IMR-90 (cell line): ENCODE results near the gene MARK4. TPM values are rescaled to one million over a fixed set of nuclear protein-coding genes. Genes with fewer than 3 reads are reported as not detected.

ENCODE experiments used
- ATAC-seq: fragments of 200-7000 bp; cut with Tn5 transposase; 2 replicates; pipeline ENCODE4 v1.9.1; 2020; ENCODE audit warnings: low read depth, mild to moderate bottlenecking, moderate library complexity
- BruUV-seq: library from RNA; stranded (reverse); fragments of 400-500 nt; replicated peaks from 2 replicates; lab custom pipeline; 2021; lab: Mats Ljungman, UMichigan
- CTCF ChIA-PET: fragments of 300-600 bp; formaldehyde crosslinking; extraction: SDS; loops from one replicate; lab custom pipeline; 2021; ENCODE audit warnings: antibody characterized with exemption; lab: Yijun Ruan, JAX
- POLR2A ChIA-PET: fragments of 300-600 bp; sonication (Branson Sonifier 250); formaldehyde crosslinking; loops from one replicate; lab custom pipeline; 2022; ENCODE audit warnings: antibody characterized with exemption; ENCODE audit not compliant: unreplicated experiment; lab: Charles Lee
- DNase-seq: peaks from one replicate; pipeline ENCODE4 v3.0.0; 2013
- H2AFZ ChIP-seq: replicated peaks from 2 replicates; pipeline ENCODE3; 2013; ENCODE audit warnings: low read length, mild to moderate bottlenecking; ENCODE audit not compliant: poor library complexity
- H2AK5ac ChIP-seq: 2 replicates; pipeline ENCODE4 v1.6.1; 2013; ENCODE audit warnings: low read depth, low read length, inconsistent platforms
- H2AK9ac ChIP-seq: replicated peaks from 2 replicates; pipeline ENCODE3; 2013; ENCODE audit warnings: mild to moderate bottlenecking, low read depth, low read length, moderate library complexity; ENCODE audit not compliant: poor library complexity
- H2BK120ac ChIP-seq: 2 replicates; pipeline ENCODE4 v1.6.1; 2013; ENCODE audit warnings: low read depth, low read length, inconsistent platforms
- H2BK15ac ChIP-seq: 3 replicates; pipeline ENCODE4 v1.6.1; 2013; ENCODE audit warnings: low read depth, low read length, inconsistent platforms
- H2BK20ac ChIP-seq: 2 replicates; pipeline ENCODE4 v1.6.1; 2013; ENCODE audit warnings: low read depth, mild to moderate bottlenecking, inconsistent platforms, low read length, moderate library complexity
- H2BK5ac ChIP-seq: 2 replicates; pipeline ENCODE4 v1.6.1; 2013; ENCODE audit warnings: mild to moderate bottlenecking, low read depth, low read length, inconsistent platforms; ENCODE audit not compliant: poor library complexity, severe bottlenecking
- H3K14ac ChIP-seq: replicated peaks from 2 replicates; pipeline ENCODE4 v1.6.1; 2013; ENCODE audit warnings: low read depth, low read length, inconsistent platforms
- H3K18ac ChIP-seq: 2 replicates; pipeline ENCODE4 v1.6.1; 2013; ENCODE audit warnings: low read depth, low read length, control low read depth
- H3K23ac ChIP-seq: 2 replicates; pipeline ENCODE4 v1.6.1; 2013; ENCODE audit warnings: low read depth, low read length, inconsistent platforms
- H3K27ac ChIP-seq: 2 replicates; pipeline ENCODE4 v1.5.1; 2013; ENCODE audit warnings: mild to moderate bottlenecking, control low read depth, low read length; ENCODE audit not compliant: insufficient read depth
- H3K27me3 ChIP-seq: 2 replicates; pipeline ENCODE4 v1.6.1; 2013; ENCODE audit warnings: low read length; ENCODE audit not compliant: control insufficient read depth, insufficient read depth
- H3K36me3 ChIP-seq: 2 replicates; pipeline ENCODE4 v1.6.1; 2013; ENCODE audit warnings: low read length, mixed read lengths; ENCODE audit not compliant: control insufficient read depth, insufficient read depth
- H3K4ac ChIP-seq: 2 replicates; pipeline ENCODE4 v1.6.1; 2013; ENCODE audit warnings: low read depth, low read length, inconsistent platforms
- H3K4me1 ChIP-seq: 2 replicates; pipeline ENCODE4 v1.6.1; 2013; ENCODE audit warnings: low read length, mixed read lengths; ENCODE audit not compliant: control insufficient read depth, insufficient read depth
- H3K4me2 ChIP-seq: 2 replicates; pipeline ENCODE4 v1.6.1; 2013; ENCODE audit warnings: low read depth, mild to moderate bottlenecking, control low read depth, low read length, moderate library complexity
- H3K4me3 ChIP-seq: 2 replicates; pipeline ENCODE4 v1.5.1; 2013; ENCODE audit warnings: low read depth, mild to moderate bottlenecking, control low read depth, low read length, moderate library complexity; ENCODE audit not compliant: insufficient read depth
- H3K56ac ChIP-seq: 2 replicates; pipeline ENCODE4 v1.6.1; 2013; ENCODE audit warnings: low read length, inconsistent platforms; ENCODE audit not compliant: insufficient read depth; ENCODE audit errors: extremely low read depth
- H3K79me1 ChIP-seq, 2 experiments: 2 replicates each; pipeline ENCODE4 v1.6.1; 2013; ENCODE audit warnings: low read length in 2 of 2, inconsistent platforms in 1 of 2, low read depth in 1 of 2
- H3K9ac ChIP-seq: 2 replicates; pipeline ENCODE4 v1.6.1; 2013; ENCODE audit warnings: low read depth, low read length, control low read depth
- H3K9me1 ChIP-seq: 2 replicates; pipeline ENCODE4 v1.6.1; 2013; ENCODE audit warnings: low read length, inconsistent platforms; ENCODE audit not compliant: insufficient read depth
- H3K9me3 ChIP-seq: 2 replicates; pipeline ENCODE4 v1.6.1; 2013; ENCODE audit warnings: low read length; ENCODE audit not compliant: control insufficient read depth, insufficient read depth
- H4K20me1 ChIP-seq: 2 replicates; pipeline ENCODE4 v1.6.1; 2013; ENCODE audit warnings: low read length, inconsistent platforms; ENCODE audit not compliant: insufficient read depth
- H4K5ac ChIP-seq: 2 replicates; pipeline ENCODE4 v1.6.1; 2013; ENCODE audit warnings: mild to moderate bottlenecking, low read depth, low read length, control low read depth
- H4K8ac ChIP-seq, 2 experiments: 2 replicates each; pipeline ENCODE4 v1.6.1; 2013; ENCODE audit warnings: low read depth in 2 of 2, low read length in 2 of 2, control low read depth in 1 of 2, inconsistent platforms in 1 of 2
- H4K91ac ChIP-seq: 2 replicates; pipeline ENCODE4 v1.6.1; 2013; ENCODE audit warnings: low read depth, low read length, inconsistent platforms; ENCODE audit not compliant: insufficient read depth
- FOS ChIP-seq: fragments of 150-350 bp; IDR thresholded peaks from 2 replicates; pipeline ENCODE4 v1.6.1; 2016; ENCODE audit warnings: low read depth, low read length
- RCOR1 ChIP-seq: IDR thresholded peaks from 2 replicates; pipeline ENCODE4 v1.6.1; 2012; ENCODE audit warnings: mild to moderate bottlenecking, low read length, improper control_type of control experiment; ENCODE audit not compliant: insufficient replicate concordance
- WGBS, 2 experiments: methylation state at CpG; one replicate each; pipeline versions ENCODE4 v1.1.5 to v1.1.7; 2013; ENCODE audit warnings: missing lambda C conversion rate in 2 of 2; ENCODE audit not compliant: insufficient read length in 1 of 2; ENCODE audit errors: extremely low coverage in 2 of 2; 5-methylcytosine and 5-hydroxymethylcytosine counted together
- dilution Hi-C: fragments of 300-500 bp; cut with HindIII; formaldehyde crosslinking; loops from one replicate; pipeline ENCODE4 v1.14.3; 2018; ENCODE audit warnings: low sequenced_read_pairs; ENCODE audit not compliant: unreplicated experiment
- in situ Hi-C: fragments of 300-500 bp; cut with MboI; formaldehyde crosslinking; loops from 3 replicates; pipeline ENCODE4 v1.14.3; 2019; ENCODE audit warnings: low sequenced_read_pairs, inconsistent platforms, mixed read lengths
- intact Hi-C: fragments of 100-400 bp; cut with micrococcal nuclease; formaldehyde crosslinking; loops from 2 replicates; pipeline ENCODE4 v1.10.0; 2022
- polyA plus RNA-seq, 3 experiments: library from polyadenylated mRNA; depleted of rRNA; stranded (reverse); fragments of >200 nt; gene quantifications; 2 replicates each; pipeline ENCODE4 v1.2.3, GENCODE V29; 2012; ENCODE audit warnings: low replicate concordance in 1 of 3
- total RNA-seq: library from RNA; depleted of rRNA; stranded (reverse); fragments of >200 nt; gene quantifications from 2 replicates; pipeline ENCODE4 v1.2.3, GENCODE V29; 2012
- TF ChIP-seq, protein P1 (sequence below): fragments of 150-350 bp; IDR thresholded peaks from 2 replicates; pipeline ENCODE4 v1.6.1; 2016; ENCODE audit warnings: low read depth, mild to moderate bottlenecking, low read length, moderate library complexity, borderline replicate concordance

MARK4 gene
- total and polyA plus RNA-seq, 2 of the 4 experiments (the other 2 are of a cell fraction): 11.3 to 20.7 TPM

DNA sequence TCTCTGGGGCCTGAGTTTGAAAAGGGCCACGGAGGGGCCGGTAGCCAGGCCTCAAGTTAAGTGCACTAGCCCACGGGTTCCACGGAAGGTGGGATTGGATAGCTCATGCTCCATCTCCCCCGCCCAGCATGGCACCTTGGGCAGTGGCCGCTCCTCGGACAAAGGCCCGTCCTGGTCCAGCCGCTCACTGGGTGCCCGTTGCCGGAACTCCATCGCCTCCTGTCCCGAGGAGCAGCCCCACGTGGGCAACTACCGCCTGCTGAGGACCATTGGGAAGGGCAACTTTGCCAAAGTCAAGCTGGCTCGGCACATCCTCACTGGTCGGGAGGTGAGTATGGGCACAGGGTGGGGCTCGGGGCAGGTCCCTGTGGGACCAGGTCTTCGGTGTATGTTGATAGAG is 7.8 kb downstream of the MARK4 start:
- no TSS peak for BruUV-seq
- ATAC-seq: no peak
- no peak overlapping the region for H3K27ac ChIP-seq
- H3K4ac ChIP-seq: no peak overlapping the region
- no peak overlapping the region for H4K8ac ChIP-seq
- H3K27me3 ChIP-seq: no peaks in the 10 kb centered on the region
- H2BK5ac ChIP-seq: no peak overlapping the region
- no peak overlapping the region for H4K5ac ChIP-seq
- H3K4me1 ChIP-seq: peaks cover under 1% of the 10 kb centered on the region; the same call in 1 of the 2 replicates
- DNase-seq: no peak
- TF ChIP-seq FOS: no peak
- TF ChIP-seq RCOR1: no peak
- TF ChIP-seq, protein P1, sequence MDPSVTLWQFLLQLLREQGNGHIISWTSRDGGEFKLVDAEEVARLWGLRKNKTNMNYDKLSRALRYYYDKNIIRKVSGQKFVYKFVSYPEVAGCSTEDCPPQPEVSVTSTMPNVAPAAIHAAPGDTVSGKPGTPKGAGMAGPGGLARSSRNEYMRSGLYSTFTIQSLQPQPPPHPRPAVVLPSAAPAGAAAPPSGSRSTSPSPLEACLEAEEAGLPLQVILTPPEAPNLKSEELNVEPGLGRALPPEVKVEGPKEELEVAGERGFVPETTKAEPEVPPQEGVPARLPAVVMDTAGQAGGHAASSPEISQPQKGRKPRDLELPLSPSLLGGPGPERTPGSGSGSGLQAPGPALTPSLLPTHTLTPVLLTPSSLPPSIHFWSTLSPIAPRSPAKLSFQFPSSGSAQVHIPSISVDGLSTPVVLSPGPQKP: no peak
- no peak overlapping the region for H2AK5ac ChIP-seq
- no peak overlapping the region for H2BK120ac ChIP-seq
- no peak overlapping the region for H4K91ac ChIP-seq
- CTCF ChIA-PET: no interaction called here
- H3K36me3 ChIP-seq: peaks cover 22% of the 10 kb centered on the region
- no peak overlapping the region for H2BK20ac ChIP-seq
- no peak overlapping the region for H3K4me3 ChIP-seq
- WGBS, 2 experiments: 96% methylated on average over 17 of the region's 19 CpGs; no CpG with 5 or more reads in 1 of the 2 experiments
- intact Hi-C loops: no loop called here
- dilution Hi-C loops: no loop called here
- H3K9ac ChIP-seq: no peak overlapping the region
- H3K79me1 ChIP-seq: peaks cover 16 to 60% of the 10 kb centered on the region in 2 experiments
- H4K20me1 ChIP-seq: peaks cover 39% of the 10 kb centered on the region
- in situ Hi-C loops: no loop called here
- 0 out of 2 replicates have a peak, but pooled peaks cover 4% of the 10 kb centered on the region for H3K9me1 ChIP-seq
- no peak overlapping the region for H3K18ac ChIP-seq
- no peak overlapping the region for H2AFZ ChIP-seq
- no peak overlapping the region for H3K4me2 ChIP-seq
- H3K9me3 ChIP-seq: no peaks in the 10 kb centered on the region
- H3K56ac ChIP-seq: no peak overlapping the region
- POLR2A ChIA-PET: no interaction called here
- H2BK15ac ChIP-seq: no peak overlapping the region
- H3K14ac ChIP-seq: no peak overlapping the region
- H2AK9ac ChIP-seq: no peak overlapping the region
- no peak overlapping the region for H3K23ac ChIP-seq
